G401.6 (cell line): ENCODE results near the gene COMMD1.
A peak's percentile ranks its signal among the peaks of the same experiment; 100 is the strongest.
"Not testable (repeated sequence)": the region's sequence is repeated elsewhere in the genome, so short reads cannot be mapped to it uniquely, and the experiment has no call there.

Experiments
- FAIRE-seq: peaks from 2 replicates; lab custom pipeline; 2012; peaks lifted over from hg19 to GRCh38; lab: Jason Lieb, UNC

The COMMD1 gene

DNA sequence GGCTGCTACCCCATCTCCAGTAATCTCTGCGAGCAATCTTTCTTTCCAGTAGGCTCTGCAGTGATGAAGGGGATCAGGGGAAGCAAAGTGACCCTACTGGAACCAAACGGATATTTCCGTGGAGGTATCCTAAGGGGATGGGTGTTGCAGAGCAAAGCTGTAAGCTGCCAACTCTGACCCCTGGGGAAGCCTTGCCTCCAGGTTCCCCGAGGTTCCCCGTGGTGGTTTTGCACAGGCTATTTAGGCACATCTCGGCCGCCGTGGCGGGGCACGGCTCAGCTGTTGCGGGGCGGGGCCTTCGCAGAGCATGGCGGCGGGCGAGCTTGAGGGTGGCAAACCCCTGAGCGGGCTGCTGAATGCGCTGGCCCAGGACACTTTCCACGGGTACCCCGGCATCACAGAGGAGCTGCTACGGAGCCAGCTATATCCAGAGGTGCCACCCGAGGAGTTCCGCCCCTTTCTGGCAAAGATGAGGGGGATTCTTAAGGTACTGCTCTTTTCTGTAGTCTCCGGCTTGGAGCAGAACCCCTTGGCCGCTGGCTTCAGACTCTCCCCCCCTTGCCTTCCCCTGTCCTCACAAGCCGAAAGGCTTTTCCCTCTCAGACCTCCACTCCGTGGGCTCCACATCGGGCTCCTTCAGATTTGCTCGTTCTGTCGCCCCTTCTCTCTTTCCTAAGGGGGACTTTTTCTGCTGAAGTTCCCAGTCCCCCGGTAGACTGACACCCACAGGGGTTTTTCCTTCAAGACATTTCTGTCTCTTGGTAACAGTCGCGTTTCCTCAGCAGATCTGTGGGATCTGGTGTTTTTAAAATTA, at the start of gene COMMD1:
Gene COMMD1 (plus strand): TSS at position 303 of the 814 bp plus-strand sequence. CDS start 5 bp downstream, at position 308.
- no peak for FAIRE-seq

DNA sequence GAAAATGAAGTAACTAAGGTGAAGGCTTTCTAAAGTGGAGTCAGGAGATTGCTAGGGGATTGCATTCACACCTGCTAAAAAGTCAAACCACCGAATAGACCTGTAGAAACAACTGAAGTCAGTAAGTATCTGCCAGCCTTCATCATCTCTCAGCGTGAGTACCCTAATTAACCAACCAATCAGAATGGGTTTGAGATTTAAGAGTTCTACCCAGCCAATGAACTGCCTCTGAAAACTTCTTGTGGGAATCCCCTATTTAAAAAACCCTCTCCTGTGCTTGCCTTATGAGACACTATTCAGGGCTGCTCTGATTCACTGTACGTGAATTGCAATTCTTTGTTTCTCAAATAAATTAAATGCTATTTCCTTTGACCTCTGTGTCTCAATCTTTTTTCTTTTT, 48.2 kb upstream of the COMMD1 start:
- FAIRE-seq = no peak

DNA sequence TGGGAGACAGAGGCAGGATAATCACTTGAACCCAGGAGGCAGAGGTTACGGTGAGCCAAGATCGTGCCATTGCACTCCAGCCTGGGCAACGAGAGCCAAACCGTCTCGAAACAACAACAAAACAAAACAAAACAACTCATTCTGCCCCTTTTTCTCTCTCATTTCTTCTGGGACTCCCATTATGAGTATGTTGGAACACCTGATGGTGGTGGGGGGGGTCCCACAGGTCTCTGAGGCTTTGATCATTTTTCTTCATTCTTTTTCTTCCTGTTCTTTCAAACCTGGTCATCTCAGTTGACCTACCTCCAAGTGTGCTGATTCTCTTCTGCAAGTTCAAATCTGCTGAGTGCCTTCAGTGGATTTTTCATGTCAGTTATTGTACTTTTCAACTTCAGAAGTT, 43.4 kb upstream of the COMMD1 start:
- FAIRE-seq = no peak

DNA sequence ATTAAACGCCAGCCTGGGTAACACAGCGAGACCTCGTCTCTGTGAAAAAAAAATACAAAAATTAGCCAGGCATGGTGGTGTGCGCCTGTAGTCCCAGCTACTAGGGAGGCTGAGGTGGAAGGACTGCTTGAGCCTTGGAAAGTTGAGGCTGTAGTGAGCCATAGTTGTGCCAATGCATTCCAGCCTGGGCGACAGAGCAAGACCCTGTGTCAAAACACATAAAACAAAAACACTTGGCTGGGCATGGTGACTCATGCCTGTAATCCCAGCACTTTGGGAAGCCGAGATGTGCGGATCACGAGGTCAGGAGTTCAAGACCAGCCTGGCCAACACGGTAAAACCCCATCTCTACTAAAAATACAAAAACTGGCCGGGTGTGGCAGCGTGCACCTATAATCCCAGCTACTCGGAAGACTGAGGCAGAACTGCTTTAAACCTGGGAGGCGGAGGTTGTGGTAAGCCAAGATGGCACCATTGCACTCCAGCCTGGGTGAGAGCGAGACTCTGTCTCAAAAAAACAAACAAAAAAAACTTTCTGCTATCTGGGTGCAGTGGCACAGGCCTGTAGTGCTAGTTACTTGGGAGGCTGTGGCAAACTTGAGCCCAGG, 38.9 kb upstream of the COMMD1 start:
- not testable (repeated sequence) for FAIRE-seq

DNA sequence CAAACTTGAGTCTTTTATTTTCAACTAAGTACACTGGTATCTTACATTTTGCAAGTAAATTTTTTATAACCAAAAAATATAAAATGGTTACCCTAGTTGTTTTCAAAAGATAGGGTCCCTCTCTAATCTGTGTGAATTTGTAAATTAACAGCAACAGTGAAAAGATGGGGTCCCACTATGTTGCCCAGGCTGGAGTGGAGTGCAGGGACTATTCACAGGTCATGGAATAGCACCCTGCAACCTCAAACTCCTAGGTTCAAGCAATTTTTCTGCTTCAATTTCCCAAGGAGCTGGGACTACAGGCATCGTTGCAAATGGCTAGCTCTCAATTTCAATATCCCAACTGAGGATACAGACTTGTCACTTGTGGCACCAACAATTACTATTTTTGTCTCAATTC, 29.1 kb upstream of the COMMD1 start:
- no peak for FAIRE-seq

DNA sequence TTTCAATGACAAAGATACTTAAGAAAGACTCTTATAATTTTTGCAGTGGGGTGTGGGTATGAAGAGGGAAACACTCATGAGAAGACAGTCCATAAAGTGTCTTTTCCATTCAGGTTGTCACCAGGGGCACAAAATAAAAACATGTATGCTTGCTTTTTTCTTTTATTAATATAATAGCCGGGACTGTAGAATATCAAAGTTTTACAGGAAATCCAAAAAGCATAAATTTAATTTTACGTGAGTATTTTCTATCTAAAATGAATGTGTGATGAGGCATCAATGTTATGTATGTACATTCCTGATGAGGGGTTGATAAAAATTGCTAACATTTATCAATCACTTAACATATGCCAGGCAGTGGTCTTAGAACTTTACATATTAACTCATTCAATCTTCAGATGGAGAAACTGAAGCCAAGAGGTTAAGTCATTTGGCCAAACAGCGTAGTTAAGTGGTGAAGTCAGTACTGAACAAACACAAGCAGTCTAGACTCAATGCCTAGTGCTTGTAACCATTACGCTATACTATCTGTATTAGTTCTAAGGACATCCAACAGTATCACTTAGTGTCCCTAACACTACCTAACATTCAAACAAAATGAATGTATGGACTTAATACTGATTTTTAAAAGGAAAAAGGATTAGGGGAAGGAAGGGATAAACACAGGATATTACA, 27.8 kb upstream of the COMMD1 start:
- peak; percentile 34 for FAIRE-seq

DNA sequence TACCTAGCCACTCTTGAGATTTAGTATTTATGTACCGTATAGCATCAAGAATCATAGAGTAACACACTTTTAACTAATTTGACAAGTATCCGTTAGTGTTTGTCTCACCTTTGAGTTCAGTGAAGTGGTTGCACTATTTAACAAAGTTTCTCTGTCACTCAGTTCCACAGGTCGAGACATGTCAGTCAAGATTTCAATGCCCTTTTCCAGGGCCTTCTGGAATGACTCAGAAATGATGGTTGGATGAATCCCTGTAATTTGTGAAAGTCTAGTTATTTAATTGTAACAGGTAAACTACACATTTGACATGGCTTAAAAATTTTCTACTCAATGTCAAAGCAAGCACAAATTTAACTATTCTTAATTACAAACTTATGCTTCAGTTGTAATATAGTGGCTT, 26.7 kb upstream of the COMMD1 start:
- FAIRE-seq = no peak

DNA sequence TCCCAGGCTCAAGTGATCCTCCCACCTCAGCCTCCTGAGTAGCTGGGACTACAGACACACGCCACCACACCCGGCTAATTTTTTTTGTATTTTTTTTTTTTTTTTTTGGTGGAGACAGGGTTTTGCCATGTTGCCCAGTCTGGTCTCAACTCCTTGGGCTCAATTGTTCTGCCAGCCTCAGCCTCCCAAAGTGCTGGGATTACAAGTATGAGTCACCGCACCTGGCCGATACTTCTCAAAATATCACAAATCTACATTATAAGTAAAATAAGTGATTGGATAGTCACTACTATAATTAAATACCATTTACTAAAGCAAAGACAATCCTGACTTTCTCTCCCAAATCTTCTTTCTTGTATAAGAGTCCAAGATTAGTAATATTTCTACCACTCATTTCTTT, 26.1 kb upstream of the COMMD1 start:
- not testable (repeated sequence) for FAIRE-seq

DNA sequence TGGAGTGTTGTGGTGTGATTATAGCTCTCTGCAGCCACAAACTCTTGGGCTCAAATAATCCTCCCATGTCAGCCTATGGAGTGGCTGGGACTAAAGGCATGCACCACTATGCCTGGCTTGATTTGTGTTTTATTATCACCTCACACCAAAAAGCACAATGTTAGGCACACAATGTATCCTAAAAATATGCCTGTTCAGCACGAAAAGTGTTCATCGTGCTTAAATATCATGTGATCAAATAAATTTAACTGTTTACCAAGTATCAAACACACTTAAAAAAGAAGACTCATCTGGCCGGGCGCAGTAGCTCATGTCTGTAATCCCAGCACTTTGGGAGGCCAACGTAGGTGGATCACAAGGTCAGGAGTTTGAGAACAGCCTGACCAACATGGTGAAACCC, 22.6 kb upstream of the COMMD1 start:
- FAIRE-seq = no peak

DNA sequence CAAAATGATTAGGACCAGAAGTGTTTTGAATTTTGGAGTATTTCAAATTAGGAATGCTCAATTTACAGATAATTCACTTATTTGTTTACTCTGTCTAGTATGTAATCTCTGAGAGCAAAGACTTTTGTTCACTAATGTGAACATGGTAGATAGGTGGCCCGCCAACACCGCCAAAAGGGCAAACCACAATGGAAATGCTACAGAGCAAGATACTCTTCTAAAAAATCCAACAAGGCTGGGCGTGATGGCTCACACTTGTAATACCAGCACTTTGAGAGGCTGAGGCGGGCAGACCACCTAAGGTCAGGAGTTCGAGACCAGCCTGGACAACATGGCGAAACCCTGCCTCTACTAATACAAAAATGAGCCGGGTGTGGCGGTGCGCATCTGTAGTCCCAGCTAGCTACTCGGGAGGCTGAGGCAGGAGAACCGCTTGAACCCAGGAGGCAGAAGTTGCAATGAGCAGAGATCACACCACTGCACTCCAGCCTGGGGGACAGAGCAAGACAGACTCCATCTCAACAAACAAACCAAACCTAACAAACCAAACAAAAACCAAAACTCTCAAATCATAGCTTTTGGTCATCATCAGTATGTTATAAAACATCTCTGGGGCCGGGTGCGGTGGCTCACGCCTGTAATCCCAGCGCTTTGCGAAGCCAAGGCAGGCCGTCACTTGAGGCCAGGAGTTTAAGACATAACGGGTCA, 19.4 kb upstream of the COMMD1 start:
- FAIRE-seq = no peak

DNA sequence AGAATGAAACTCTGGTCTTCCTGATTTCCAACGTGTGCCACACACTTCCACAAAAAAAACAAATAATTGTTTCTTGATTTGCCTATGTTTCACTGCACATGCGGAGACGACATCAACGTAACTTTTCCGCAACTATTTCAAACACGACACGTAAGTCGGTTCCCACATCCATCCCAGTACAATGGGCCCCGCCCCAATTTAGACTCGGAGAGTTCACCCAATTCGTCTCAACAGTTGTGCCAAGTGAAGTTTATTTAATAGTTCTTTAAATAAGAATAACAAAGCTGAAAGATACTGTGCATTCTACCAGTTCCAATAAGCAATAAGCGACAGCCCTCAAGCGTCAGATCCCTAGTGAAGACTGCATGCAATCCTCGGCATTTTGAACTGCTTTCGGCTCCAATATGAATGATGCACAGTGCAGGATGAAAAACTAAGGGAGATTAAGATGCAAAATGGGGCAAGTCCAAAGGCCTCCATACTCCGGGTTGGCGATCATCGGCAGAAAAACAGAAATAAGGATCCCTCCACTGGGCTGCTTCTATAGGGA, 17.7 kb upstream of the COMMD1 start:
- no peak for FAIRE-seq

DNA sequence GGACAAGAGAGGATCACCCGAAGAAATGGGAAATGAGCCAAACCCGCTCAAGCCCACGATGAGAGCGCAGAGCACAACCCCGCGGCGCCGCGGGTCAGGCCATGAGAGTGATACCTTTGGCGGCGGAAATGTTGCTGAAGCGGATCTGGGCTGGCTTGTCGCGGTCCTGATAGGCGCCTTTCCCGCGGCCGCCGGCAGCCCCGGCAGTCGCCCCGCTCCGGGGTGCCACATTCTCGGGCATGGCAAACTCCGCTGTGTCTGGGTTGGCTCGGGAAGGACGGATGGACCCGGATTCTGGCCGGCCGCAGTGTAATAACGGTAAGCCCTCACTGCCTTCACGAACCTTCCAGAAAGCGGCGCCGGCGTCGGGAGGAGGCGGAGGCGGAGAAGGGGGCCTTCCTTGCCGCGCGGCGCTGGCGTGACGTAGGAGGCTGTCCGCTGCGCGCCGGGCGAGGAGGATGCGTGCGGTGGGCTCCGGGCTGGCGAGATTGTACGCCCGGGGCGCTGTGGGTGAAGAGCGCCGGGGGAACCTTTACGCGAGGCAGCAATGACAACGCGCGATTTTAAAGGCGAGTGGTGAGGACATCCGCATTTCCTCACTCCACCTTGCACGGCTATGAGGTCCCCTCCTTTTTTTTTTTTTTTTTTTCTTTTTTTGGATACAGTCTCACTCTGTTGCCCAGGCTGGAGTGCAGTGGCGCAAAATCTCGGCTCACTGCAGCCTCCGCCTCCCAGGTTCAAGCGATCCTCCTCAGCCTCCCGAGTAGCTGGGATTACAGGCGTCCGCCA, 17.0 kb upstream of the COMMD1 start, which contains the start of gene CCT4:
Gene CCT4 (minus strand): TSS at position 390 of the 789 bp plus-strand sequence. CDS start 149 bp downstream, at position 241.
- no peak for FAIRE-seq

DNA sequence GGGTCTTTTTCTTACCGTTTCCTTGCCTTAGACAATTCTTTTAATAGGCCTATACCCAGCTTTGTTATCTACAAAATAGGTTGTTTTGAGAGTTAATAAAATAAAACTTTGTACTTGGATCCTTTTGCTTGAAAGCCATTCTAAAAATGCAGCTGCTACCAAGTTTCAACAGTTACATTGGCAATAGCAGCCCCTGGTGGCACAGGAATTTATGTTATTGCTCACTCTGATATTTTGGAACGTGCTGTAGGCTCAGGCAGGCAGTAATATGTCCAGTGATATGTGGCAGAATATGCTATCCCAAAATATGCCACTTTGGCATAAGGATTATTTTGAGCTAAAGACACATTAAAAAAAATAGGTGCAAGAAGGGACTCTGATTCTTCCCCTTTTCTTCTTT, 6.7 kb upstream of the COMMD1 start:
- peak; percentile 53 for FAIRE-seq

DNA sequence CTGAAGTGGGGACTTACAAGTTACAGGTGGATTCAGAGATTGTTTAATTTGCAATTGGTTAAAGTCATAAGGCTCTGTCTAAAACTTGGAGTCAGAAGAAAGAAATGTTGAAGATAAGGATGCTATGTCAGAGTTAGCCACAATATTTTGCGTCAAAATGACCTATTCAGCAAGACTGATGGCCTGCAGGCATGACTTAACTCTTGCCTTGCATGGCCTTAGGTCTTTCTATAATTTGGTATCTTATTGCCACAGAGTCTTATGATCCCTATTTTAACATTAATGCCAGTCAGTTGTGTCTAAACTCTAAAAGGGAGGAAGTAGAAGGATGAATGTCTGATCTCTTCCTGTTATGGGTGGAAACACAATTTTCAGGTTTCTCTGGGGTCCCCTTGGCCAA, 5.2 kb upstream of the COMMD1 start:
- FAIRE-seq = no peak

DNA sequence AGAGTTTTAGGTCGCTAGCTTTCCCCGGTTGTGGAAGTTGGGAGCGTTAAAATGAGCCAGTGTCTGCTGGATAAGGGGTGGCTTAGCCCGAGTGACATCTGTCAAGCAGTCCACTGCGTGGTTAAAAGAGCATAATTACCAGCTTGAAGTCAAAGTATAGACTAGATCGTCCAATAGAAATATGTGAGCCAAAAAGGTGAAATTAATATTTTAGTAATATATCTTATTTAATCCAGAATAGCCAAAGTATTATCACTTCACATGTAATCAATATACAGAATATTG, 654 bp downstream of the COMMD1 start:
- no peak for FAIRE-seq

DNA sequence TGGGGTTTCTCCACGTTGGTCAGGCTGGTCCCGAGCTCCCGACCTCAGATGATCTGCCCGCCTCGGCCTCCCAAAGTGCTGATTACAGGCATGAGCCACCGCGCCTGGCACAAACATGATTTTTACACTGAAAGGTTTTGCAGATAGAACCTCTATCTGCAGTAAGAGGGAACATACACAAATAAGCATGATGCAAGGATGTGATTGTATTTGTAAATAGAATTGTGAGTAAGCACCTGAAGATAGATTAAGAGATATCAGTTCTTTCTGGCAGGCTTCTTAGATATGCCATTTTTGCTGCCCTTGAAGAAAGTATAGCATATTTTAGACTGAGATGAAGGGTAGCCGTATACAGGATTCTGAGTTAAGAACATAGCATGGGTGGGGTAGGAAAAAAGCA, 3.6 kb downstream of the COMMD1 start:
- no peak for FAIRE-seq

DNA sequence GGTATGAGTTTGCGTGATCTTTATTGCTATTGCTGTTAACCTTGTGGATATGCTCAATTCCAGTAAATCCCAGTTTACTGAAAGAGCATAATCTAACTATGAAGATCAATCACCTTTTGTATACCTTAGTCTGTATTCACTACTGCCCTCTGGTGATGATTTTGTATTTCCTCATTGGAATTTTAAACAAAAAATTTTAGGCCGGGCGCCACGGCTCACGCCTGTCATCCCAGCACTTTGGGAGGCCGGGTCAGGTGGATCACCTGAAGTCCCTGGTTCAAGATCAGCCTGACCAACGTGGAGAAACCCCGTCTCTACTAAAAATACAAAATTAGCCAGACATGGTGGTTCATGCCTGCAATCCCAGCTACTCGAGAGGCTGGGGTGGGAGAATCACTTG, 5.1 kb downstream of the COMMD1 start:
- no peak for FAIRE-seq

DNA sequence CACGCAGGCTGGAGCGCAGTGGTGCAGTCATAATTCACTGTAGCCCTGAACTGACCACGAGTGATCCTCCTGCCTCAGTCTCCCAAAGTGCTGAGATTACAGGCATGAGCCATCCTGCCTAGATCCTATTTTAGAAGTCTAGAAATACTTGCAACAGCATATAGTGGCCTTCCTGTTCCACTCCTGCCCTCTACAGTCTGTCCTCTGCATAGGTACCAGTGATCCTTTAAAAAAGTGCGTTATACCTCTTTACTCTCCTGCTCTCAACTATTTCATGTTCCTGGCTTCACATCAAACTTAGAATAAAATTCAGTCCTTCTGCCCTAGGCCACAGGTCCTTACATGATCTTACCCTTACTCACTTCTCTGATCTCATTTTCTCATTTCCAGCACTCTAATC, 6.0 kb downstream of the COMMD1 start:
- FAIRE-seq = no peak

DNA sequence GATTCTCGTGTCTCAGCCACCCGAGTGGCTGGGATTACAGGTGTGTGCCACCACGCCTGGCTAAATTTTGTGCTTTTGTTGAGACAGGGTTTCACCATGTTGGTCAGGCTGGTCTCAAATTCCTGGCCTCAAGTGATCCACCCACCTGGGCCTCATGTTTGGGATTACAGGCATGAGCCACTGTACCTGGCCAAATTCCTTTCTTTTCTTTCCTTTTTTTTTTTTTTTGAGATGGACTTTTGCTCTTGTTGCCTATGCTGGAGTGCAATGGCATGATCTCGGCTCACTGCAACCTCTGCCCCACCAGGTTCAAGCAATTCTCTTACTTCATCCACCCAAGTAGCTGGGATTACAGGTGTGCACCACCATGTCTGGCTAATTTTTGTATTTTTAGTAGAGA, 9.3 kb downstream of the COMMD1 start:
- FAIRE-seq = not testable (repeated sequence)

DNA sequence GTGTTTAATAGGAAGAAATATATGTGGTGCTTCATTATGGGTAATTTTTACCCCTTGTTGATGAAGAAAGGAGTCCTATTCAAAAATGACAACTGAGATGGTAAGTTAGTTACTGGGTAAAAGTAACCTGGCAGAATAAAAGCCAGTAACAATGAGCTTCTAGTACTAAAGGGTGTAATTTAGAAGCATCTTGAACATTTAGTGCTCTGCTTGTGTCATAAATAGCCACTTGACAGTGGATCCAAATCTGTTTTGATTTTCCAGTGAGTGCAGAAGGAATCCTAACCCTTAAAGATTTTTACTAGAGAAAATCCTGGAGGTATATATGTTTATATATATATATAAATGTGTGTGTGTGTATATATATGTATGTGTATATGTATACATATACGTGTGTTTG, 15.1 kb downstream of the COMMD1 start:
- no peak for FAIRE-seq

DNA sequence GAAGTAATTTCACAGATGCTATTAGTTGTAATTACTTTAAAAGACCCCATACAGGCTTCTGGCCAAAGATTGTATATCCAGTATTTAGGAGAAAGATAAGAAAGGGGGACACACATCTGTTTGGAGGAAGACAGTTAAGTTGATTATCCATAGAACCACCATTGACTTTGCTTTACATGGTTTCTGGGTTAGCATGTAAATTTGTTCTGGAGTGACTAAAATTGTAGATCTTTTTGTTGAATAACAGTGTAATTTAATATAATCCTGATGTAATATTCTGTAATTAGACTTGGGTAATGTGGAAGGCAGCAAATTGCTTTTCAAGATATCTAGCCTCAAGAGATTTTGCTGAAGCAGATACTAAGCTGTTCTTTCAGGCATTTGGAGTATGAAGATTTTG, 17.2 kb downstream of the COMMD1 start:
- FAIRE-seq = no peak
